HL-60/S4 (cell line): ENCODE measurements around the gene BRWD1.

Experiments used
- in situ Hi-C: fragments of 300-500 bp; cut with MboI; formaldehyde crosslinking; loops from 2 replicates; pipeline ENCODE4 v1.14.3; 2022; ENCODE audit warnings: low sequenced_read_pairs

The BRWD1 gene

DNA sequence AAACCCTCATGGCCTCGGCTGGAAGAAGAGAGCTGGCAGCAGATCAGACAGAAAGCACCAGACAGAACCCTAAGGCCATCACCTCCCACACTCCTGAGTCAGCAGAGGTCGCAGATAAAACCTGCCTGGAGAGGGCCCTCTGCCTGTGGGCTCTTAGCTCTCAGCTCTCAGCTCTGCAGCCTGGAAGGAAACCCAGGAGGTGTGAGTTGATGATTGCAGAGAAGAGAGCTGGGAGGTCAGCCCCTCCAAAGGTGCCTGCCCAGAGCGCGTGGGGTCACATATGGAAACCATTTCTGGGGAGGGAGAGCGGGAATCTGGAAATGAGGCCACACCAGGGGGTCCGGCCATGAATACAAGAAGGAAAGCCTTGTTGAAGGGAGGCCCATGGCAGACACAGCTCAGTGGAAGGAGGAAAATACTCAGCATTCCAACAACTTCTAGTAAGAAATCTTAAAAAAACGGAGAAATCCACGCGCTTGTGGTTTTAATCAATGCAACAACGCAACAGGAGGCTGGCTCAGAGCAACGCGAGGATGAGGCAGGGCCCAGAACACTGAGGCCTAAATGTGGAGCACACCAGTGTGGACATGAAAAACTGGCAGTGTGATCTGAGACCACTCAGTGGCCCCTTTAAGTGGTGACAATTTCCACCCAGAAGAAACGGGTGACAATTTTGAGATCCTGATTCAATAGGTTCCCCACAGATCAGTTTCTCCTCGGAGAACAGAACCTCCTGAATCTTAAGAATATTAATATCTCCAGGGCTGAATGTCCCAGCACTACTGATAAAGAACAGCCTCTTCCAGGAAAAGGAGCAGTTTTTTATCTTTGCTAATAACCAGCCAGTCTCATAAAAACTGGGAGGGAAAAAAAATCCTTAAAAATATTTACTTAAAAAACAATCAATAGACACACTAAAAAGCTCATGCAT is 175.9 kb downstream of the BRWD1 start:
- in situ Hi-C loops = loop anchor here (25.0 kb wide), 3 partner anchors 625 to 975 kb away; no protein-coding TSS in a partner anchor

- in situ Hi-C loops = loop anchor here (25.0 kb wide), 3 partner anchors 624 to 974 kb away; no protein-coding TSS in a partner anchor
These were observed 176.7 kb downstream of the BRWD1 start for GRCh38 chr21:39136711-39137110.

DNA sequence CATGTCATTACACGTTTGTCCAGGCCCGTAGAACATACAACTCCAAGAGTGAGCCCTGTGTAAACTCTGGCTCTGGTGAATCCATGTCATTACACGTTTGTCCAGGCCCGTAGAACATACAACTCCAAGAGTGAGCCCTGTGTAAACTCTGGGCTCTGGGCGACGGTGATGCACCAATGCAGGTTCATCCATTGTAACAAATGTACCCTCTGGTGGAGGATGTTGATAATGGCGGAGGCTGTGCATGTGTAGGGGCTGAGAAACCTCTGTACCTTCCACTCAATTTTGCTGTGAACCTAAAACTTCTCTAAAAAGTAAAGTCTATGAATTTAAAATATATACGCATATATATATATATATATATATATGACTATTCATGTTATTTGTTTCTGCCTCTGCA is 177.3 kb downstream of the BRWD1 start:
- in situ Hi-C loops = loop anchor here (25.0 kb wide), 3 partner anchors 624 to 974 kb away; no protein-coding TSS in a partner anchor

- in situ Hi-C loops = loop anchor here (25.0 kb wide), 3 partner anchors 622 to 972 kb away; no protein-coding TSS in a partner anchor
These were observed 179.1 kb downstream of the BRWD1 start for GRCh38 chr21:39134288-39134810.
